SW480 (cell line): ENCODE data around the gene MYOZ1.
"Not testable (repeated sequence)": the region's sequence is repeated elsewhere in the genome, so short reads cannot be mapped to it uniquely, and the experiment has no call there.

ENCODE experiments used
- DNase-seq: peaks from one replicate; pipeline ENCODE4 v3.0.0-alpha.2; 2016; ENCODE audit warnings: low spot score

MYOZ1 gene

DNA sequence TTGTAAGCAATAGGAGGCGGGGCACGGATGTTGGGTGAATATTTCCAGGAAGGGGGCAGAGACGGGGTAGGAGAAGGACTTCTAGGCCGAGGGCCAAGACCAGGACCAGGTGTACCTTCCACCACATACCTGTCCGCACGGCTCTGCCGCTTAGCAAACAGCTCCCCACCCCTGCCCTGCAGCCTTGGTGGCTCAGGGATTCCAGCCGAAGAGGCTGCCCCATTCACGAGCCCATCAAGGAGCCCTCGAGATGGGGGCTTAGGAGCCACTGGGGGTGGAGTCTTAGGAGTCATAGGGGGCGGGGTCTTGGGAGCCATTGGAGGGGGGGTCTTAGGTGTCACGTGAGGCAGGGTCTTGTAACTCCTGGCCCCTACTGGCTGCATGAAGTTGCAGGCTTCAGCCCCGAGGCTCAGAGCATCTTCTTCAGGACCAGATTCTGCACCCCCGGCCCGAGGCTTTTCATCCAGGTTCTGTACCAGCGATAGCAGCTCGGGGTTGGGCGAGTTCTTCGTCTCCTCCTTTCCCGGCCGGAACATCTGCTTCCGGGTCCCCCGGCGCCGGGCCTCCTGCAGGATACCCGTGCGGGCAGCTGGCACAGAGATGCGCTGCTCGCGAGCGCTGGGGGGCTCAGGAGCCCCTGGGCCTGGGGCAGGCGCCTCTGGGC is 6.1 kb upstream of the MYOZ1 start:
- no peak for DNase-seq

DNA sequence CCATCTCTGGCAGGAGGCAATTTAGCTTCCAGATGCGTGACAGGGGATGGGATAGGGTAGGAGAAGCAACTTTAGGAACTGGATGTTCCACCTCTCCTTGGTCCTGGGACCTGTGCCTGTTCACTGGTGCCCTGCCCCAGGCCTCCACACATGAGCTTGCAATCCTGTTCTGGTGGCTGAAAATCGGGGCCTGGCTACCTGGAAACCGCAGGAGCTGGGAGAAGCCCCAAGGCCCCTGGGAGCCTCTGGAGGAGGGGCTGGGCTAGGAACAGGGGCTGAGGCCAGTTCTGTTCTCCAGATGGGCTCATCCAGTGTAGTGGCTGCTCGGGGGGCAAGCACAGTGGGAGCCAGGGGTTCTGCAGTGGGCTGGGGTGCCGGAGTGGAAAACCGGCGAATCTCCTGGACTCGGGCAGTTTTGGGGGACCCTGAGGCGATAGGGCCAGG is 5.3 kb upstream of the MYOZ1 start:
- DNase-seq, result no peak

DNA sequence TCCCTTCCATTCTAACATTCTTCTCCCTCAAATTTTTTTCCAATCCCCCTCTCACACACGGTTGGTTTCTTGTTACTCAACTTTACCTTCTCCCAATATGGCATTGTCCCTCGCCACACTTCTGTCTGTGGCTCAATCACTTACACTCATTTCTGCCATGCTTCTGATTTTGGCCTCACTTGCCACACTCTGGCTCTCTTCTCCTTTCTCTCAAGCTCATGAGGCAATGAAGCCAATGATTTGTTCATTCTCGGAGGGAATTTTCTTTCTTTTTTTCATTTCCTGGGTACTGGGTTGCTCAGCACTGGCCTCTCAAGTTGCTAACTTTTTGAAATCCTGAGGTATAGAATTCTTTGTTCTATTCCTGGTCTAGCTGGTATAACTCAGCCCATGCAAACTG is 4.0 kb upstream of the MYOZ1 start:
- no peak for DNase-seq

DNA sequence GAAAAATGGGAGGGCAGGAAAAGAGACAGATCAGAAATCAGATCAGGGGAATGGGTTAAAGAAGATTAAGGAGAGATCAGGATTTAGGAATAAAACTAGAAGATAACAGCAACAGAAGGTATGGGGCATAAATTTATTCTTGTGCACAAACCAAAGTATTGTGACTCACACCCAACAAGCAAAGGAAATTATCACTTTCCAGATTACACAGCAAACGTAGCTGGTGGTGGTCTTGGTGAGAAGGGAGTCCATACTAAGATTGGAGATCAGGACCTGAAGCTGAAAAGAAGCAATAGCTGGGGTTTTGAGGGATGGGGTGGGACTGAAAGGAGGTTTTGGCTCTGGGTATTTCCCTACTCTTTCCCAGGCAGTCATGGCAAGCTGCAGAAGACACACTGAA is 3.5 kb upstream of the MYOZ1 start:
- no peak for DNase-seq

GRCh38 chr10:73644015-73644743 is 2.9 kb upstream of the MYOZ1 start:
- DNase-seq, result peak; percentile 61

- no peak for DNase-seq
Observed at GRCh38 chr10:73643362-73643761, 2.1 kb upstream of the MYOZ1 start.

GRCh38 chr10:73639286-73639685 is 2.0 kb downstream of the MYOZ1 start:
- no peak for DNase-seq

- no peak for DNase-seq
Observed at GRCh38 chr10:73635781-73636180, 5.5 kb downstream of the MYOZ1 start.

DNA sequence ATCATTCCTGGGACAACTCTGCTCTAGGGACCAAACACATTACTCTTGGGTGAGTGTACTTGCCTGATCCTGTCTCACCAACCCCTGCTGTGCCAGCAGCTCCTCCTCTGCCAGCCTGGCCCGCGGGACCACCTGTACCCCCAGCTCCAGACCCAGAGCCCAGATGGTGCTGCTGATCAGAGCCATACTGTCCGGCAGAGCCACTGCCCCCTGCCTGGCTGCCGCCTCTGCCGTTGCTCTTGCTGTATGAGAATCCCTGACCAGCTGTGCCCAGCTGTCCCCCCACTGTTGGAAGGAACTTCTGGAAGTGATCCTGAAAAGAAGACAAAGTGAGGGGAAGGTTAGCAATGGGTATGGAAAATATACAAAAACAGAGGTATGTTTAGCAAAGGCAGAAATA is 6.9 kb downstream of the MYOZ1 start:
- no peak for DNase-seq

DNA sequence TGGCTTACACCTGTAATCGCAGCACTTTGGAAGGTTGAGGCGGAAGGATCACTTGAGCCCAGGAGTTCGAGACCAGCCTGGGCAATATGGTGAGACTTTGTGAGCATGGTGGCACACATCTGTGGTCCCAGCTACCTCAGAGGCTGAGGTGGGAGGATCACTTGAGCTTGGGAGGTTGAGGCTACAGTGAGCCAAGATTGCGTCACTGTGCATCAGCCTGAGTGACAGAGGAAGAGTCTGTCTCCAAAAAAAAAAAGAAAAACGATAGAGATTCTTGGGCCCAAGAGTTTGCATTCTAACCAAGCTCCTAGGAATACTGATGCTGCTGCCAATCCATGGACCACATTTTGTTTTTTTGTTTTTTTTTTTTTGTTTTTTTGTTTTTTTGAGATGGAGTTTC is 12.1 kb downstream of the MYOZ1 start:
- DNase-seq, result no peak

DNA sequence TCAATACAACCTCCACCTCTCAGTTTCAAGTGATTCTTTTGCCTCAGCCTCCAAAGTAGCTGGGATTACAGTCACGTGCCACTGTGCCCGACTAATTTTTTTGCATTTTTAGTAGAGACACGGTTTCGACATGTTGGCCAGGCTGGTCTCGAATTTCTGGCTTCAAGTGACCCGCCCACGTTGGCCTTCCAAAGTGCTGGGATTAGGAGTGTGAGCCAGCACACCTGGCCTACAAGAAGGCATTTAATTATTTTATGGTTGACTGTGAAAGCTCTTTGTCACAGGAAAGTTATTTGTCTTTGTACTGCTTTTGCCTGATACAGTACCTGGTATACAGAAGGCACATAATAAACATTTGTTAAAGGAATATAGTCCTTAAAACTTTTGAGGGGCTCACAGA is 12.9 kb downstream of the MYOZ1 start:
- DNase-seq, result peak; percentile 32

- no peak for DNase-seq
Observed at GRCh38 chr10:73627300-73627699, 14.0 kb downstream of the MYOZ1 start.

DNA sequence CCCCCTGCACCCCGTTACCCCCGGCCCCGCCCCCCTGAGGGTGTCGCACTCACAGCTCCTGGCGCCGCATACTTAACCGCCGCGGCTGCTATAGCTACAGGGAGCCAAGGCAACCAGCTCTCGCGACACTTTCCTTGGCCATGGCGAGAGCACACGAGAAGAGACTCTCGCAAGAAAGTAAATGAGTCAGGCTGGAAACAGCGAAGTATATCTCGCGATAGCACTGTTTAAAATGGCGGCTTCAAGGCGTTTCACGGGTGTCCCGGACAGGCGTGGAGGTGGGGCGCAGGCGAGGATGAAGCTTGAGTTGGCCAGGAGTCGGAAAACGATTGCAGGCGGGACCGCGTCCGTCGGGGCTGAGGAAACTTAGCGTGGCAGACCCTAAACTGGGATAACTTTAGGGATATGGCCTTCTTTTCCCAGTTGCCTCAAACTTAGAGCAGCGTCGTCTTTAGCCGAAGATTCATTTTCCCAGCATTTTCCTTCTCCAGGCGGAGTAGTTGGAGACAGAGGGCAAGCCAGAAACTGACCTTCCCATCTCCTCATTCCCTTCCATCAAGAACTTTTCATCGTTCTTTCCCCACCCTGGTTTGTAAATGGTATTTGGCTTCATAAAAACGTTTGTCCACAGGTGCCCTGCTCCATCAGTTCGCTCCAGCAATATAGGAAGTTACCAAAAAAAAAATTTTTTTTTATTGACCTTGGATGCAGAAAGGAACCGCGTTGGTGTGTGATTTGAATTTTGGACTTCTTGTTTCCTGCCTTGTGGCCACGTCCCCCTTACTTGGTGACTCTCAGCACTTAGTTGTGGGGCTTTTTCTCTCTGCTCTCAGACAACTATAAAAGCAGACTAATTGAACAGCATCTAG is 15.2 kb downstream of the MYOZ1 start:
- DNase-seq, result peak; percentile 96

DNA sequence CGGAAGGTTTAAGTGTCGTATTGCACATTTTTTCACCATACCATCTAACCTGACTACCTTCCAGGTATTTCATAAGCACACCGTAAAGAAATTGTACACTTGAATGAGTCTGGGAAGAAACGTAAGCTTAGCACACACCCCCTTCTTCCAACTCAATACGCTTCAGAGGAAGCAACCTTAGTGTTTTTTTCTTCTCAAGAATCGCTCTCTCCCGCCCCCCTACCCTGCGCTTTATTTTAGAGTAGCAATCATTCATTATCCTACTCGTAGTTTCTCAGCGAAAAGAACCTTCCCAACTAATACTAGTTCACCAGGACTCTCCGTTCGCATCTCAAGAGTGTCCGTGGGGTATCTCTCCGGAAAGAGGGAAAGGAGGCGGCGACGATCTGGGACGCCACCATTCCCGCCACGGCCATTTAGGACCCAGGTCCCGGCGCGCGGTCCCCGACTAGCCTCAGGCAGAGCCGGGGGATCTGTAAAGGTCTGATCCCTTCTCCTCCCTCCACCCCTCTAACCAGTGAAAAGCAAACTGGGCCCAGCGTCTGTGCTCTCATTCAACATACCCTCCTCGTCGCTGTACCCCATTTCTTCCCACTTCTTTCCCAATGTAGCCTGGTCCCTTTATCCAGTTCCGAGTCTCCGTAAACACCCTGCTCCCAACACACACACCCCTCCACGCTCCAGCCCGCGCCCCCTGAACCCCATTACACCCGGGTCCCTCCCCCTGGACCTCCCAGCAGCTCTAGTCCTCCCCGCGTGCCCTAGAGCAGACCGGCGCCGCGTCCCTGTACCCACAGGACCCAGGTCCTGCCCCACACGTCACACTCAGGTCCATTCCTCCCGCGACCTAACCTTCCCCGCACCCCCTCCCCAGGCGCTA is 16.0 kb downstream of the MYOZ1 start:
- DNase-seq, result peak; percentile 59

DNA sequence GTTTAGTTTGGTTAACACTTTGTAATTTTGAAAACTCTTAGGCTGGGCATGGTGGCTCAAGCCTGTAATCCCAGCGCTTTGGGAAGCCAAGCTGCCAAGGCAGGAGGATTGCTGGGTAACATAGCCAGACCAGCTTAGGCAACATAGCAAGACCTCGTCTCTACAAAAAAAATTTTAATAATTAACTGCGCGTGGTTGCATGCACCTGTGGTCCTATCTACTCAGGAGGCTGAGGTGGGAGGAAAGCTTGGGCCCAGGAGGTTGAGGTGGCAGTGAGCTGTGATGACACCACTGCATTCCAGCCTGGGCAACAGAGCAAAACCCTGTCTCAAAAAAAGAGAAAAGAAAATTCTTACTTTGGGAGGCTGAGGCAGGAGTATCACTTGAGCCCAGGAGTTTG is 18.2 kb downstream of the MYOZ1 start:
- no peak for DNase-seq

DNA sequence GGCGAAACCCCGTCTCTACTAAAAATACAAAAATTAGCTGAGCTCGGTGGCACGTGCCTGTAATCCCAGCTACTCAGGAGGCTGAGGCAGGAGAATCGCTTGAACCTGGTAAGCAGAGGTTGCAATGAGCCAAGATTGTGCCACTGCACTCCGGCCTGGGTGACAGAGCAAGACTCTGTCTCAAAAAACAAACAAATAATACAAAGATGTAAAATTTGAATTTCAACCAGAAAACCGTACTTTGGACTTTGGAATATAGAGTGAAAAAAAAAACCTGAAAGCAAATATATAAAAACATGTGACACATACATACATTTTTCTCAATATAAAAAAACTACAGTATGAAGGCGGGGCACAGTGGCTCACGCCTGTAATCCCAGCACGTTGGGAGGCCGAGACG is 20.3 kb downstream of the MYOZ1 start:
- DNase-seq, result not testable (repeated sequence)

- DNase-seq, result not testable (repeated sequence)
Observed at GRCh38 chr10:73617143-73617542, 24.1 kb downstream of the MYOZ1 start.

GRCh38 chr10:73614720-73615119 is 26.6 kb downstream of the MYOZ1 start:
- DNase-seq, result no peak

DNA sequence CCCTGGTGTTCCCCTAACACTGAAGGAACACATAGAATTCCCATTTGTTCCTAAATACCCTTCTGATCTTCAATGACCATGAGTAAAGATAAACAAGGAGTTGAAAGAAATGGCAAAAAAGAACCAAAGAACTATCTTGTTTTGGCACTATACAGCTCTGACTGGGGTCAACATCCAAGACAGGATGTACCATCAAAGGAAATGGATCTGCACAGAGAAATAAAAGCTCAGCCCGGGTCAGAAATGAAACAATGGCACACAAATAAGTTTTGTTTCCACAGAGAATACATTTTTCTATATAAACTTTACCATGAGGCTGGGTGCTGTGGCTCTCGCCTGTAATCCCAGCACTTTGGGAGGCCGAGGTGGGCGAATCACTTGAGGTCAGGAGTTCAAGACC is 32.2 kb downstream of the MYOZ1 start:
- DNase-seq, result no peak

DNA sequence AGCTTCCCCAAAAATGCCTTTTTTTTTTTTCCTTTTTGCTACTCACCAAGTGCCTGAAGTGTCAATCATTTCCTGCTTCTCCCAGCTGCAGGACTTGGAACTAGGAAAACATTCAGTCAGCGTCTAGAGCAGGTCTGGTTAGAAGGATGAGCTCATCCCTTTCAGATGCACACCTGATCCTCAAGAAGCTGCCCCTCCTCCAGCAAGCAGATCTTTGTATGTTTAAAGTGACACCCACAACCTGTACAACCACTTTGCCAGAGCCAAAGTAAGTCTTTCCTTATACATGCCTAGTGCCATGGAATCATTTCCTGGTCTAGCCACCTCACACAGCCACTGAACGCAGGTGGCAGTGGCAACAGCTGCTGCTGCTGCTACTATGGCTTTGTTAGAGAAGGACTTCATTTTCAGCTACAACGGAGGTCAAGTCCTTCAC is 39.8 kb downstream of the MYOZ1 start:
- peak; percentile 39 for DNase-seq

DNA sequence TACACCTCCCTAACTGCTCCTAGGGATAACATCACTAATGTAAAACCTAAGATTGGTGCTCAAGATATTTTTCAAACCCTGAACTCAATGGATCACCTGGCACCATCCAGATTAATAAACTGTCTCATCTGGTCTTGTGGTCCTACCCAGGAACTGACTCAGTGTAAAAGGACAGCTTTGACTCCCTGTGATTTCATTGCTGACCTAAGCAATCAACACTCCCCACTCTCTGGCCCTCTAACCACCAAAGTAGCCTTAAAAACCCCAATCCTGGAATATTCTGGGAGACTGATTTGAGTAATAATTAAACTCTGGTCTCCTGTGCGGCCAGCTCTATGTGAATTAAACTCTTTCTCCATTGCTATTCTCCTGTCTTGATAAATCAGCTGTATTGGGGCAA is 43.9 kb downstream of the MYOZ1 start:
- no peak for DNase-seq

DNA sequence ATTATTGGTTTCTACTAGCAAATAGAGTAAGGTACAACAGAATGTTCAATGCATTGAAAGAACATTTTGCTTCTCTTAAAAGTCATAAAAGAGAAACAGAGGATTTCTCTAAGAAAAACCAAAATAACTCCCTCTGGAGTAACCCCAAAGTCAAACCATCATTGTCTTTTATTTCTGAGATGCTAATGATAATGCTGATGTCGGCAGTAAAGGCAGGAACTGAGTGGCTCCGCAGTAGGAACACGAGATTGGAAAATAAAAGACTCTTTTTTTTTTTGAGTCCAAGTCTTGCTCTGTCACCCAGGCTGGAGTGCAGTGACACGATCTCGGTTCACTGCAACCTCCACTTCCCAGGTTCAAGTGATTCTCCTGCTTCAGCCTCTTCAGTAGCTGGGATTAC is 47.5 kb downstream of the MYOZ1 start:
- no peak for DNase-seq
